Measurements from ENCODE around the gene ADGB.

ADGB gene

DNA sequence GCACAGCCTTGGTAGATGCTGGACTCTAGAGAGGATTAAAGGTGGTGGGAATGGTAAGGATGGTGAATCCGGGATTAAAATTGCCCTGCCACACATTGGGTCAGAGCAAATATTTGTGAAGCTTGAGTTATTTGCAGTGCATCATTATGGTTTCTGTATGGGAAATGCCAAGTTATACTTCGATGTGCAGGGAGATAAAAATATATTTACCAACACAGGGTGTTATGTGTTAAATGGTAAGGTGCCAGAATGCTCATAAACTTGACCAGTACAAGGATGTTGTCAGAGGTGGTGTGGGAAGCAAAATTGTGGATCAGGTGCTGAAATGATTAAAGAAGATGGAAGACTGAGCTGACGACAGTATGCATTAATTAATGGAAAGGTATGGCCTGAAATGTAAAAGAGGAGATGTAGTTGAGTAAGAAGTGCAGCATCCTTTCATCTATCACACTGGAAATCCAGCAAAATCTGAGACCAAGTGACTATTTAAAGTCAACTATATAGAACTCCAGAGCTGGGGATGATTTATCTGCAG lies 262.3 kb downstream of the ADGB start:
- no peak for DNase-seq (ENCODE audit: low spot score)

DNA sequence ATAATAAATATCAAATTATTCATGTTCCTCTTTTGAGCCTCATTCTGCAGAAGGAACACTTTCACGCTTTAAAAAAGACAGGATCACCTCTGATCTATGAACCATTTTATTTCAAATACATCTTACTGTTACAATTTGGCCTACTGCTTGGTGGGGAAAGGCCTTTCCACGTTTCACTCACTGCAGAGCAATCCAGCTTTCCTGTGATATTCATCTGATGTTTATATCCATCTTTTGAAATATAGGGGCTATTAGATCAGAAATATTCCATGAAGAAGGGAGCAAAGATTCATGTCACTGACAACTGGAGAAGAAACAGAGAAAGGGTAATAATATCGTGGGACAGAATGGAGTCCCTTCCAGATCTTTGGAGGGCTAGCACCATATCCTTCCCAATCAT lies 262.9 kb downstream of the ADGB start:
- no peak for DNase-seq (ENCODE audit: low spot score)

DNA sequence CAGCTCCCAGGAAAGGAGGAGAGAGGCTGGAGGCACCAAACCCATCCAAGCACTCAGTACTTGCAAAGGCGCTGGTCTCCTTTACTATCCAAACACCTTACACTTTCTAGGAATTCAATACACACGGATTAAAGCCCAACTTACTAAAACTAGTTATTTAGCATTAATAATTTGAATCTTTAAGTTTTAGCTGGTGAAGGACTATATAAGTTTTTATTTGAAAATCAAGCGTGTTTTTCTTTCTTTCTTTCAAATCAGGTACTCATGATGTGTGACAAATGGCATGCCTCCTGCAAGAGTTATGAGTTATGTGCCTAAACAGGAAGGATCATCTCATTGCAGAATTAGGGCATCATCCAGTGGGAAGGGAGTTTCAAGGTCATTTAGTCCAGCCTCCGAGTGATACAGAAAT lies 263.7 kb downstream of the ADGB start:
- DNase-seq (ENCODE audit: low spot score), result no peak

DNA sequence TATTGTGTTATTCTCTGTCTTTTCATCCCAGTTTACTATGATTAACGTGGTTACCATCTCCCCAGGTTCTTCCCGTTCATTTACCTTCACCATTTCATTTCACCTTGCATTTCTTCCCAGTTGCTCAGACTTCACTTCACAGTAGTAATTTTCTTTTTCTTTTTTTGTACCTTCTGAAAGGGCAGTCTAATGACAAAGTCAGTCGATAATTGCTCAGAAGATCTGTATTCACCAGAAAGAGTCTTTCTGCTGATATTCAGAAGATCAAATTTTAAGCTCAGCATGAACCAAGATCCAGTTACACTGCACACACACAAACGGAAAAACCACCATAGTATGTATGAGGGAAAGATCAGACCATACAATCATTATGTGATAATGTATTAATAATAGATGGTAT lies 265.5 kb downstream of the ADGB start:
- no peak for DNase-seq (ENCODE audit: low spot score)

DNA sequence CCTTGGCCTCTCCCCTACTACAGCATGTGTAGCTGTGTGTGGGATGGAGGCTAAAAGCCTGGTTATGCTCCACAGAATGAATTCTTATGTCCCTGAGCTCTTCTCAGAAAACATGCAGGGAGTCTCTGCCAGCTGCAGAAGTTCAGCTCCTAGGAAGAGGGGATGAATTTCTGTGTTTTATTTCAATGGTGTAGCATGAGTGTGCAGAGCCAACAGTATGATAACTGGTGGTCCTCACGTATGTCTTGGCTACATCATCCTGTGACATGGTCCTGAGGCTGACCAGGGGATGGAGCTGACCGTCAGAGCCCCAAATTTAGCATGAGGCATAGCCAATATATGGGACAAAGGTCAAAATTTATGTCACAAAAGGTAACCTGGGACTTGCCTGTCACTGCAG lies 266.1 kb downstream of the ADGB start:
- no peak for DNase-seq (ENCODE audit: low spot score)
